ENCODE measurements around the gene ATP6V0C.

DNA sequence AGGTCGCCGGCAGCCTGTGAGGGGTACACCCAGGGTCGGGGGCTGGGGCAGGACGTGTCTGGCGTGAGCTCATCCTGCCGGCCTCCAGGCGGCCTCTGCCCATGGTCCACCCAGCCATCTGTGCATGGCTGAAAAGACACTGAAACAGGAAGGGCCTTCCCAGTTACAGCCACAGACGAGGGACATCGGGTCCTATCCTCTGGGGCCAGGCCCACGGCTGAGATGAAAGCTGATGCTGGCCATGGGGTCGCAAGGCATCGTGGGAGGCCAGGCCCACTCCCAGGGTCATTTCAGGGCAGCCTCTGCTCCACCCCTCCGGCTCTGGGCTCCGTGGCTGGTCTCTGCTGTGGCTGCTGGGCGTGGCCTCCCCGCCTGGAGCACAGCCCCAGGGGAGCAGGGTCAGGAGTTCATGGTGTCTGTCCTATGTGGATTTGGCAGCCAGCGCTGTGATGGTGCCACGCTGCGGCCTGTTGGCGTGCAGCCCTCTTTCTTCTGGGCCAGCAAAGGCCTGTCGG lies 16.6 kb upstream of the ATP6V0C start:
- TF ChIP-seq, protein P1, sequence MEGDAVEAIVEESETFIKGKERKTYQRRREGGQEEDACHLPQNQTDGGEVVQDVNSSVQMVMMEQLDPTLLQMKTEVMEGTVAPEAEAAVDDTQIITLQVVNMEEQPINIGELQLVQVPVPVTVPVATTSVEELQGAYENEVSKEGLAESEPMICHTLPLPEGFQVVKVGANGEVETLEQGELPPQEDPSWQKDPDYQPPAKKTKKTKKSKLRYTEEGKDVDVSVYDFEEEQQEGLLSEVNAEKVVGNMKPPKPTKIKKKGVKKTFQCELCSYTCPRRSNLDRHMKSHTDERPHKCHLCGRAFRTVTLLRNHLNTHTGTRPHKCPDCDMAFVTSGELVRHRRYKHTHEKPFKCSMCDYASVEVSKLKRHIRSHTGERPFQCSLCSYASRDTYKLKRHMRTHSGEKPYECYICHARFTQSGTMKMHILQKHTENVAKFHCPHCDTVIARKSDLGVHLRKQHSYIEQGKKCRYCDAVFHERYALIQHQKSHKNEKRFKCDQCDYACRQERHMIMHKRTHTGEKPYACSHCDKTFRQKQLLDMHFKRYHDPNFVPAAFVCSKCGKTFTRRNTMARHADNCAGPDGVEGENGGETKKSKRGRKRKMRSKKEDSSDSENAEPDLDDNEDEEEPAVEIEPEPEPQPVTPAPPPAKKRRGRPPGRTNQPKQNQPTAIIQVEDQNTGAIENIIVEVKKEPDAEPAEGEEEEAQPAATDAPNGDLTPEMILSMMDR (IDR thresholded peaks at IDR 0.05): no peak
- TF ChIP-seq, protein P2, sequence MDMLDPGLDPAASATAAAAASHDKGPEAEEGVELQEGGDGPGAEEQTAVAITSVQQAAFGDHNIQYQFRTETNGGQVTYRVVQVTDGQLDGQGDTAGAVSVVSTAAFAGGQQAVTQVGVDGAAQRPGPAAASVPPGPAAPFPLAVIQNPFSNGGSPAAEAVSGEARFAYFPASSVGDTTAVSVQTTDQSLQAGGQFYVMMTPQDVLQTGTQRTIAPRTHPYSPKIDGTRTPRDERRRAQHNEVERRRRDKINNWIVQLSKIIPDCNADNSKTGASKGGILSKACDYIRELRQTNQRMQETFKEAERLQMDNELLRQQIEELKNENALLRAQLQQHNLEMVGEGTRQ (CRISPR knock-in tag; IDR thresholded peaks at IDR 0.05): no peak
- TF ChIP-seq, protein P3, sequence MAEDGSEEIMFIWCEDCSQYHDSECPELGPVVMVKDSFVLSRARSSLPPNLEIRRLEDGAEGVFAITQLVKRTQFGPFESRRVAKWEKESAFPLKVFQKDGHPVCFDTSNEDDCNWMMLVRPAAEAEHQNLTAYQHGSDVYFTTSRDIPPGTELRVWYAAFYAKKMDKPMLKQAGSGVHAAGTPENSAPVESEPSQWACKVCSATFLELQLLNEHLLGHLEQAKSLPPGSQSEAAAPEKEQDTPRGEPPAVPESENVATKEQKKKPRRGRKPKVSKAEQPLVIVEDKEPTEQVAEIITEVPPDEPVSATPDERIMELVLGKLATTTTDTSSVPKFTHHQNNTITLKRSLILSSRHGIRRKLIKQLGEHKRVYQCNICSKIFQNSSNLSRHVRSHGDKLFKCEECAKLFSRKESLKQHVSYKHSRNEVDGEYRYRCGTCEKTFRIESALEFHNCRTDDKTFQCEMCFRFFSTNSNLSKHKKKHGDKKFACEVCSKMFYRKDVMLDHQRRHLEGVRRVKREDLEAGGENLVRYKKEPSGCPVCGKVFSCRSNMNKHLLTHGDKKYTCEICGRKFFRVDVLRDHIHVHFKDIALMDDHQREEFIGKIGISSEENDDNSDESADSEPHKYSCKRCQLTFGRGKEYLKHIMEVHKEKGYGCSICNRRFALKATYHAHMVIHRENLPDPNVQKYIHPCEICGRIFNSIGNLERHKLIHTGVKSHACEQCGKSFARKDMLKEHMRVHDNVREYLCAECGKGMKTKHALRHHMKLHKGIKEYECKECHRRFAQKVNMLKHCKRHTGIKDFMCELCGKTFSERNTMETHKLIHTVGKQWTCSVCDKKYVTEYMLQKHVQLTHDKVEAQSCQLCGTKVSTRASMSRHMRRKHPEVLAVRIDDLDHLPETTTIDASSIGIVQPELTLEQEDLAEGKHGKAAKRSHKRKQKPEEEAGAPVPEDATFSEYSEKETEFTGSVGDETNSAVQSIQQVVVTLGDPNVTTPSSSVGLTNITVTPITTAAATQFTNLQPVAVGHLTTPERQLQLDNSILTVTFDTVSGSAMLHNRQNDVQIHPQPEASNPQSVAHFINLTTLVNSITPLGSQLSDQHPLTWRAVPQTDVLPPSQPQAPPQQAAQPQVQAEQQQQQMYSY (CRISPR knock-in tag; IDR thresholded peaks at IDR 0.05): no peak
- no peak for TF ChIP-seq SP1 (CRISPR knock-in tag; conservative IDR thresholded peaks at IDR 0.05)
- TF ChIP-seq, protein P4, sequence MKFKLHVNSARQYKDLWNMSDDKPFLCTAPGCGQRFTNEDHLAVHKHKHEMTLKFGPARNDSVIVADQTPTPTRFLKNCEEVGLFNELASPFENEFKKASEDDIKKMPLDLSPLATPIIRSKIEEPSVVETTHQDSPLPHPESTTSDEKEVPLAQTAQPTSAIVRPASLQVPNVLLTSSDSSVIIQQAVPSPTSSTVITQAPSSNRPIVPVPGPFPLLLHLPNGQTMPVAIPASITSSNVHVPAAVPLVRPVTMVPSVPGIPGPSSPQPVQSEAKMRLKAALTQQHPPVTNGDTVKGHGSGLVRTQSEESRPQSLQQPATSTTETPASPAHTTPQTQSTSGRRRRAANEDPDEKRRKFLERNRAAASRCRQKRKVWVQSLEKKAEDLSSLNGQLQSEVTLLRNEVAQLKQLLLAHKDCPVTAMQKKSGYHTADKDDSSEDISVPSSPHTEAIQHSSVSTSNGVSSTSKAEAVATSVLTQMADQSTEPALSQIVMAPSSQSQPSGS (CRISPR knock-in tag; IDR thresholded peaks at IDR 0.05; ENCODE audit: borderline replicate concordance, low read depth): no peak
- no peak for TF ChIP-seq ZNF423 (CRISPR knock-in tag; IDR thresholded peaks at IDR 0.05)
- TF ChIP-seq, protein P5, sequence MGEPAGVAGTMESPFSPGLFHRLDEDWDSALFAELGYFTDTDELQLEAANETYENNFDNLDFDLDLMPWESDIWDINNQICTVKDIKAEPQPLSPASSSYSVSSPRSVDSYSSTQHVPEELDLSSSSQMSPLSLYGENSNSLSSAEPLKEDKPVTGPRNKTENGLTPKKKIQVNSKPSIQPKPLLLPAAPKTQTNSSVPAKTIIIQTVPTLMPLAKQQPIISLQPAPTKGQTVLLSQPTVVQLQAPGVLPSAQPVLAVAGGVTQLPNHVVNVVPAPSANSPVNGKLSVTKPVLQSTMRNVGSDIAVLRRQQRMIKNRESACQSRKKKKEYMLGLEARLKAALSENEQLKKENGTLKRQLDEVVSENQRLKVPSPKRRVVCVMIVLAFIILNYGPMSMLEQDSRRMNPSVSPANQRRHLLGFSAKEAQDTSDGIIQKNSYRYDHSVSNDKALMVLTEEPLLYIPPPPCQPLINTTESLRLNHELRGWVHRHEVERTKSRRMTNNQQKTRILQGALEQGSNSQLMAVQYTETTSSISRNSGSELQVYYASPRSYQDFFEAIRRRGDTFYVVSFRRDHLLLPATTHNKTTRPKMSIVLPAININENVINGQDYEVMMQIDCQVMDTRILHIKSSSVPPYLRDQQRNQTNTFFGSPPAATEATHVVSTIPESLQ (CRISPR knock-in tag; IDR thresholded peaks at IDR 0.05): no peak
